DOHH2 (cell line): ENCODE data around the gene SPOP.
"Not testable (repeated sequence)": the region's sequence is repeated elsewhere in the genome, so short reads cannot be mapped to it uniquely, and the experiment has no call there.

Experiments used
- H3F3A ChIP-seq: fragments of 200-600 bp; sonication (generic), shearing (Covaris generic); 2 replicates; pipeline ENCODE4 v1.6.0; 2016; ENCODE audit warnings: antibody characterized with exemption, mild to moderate bottlenecking; ENCODE audit not compliant: control insufficient read depth, insufficient read depth
- H3K27ac ChIP-seq: fragments of 200-600 bp; sonication (generic); 2 replicates; pipeline ENCODE4 v1.5.1; 2014; ENCODE audit warnings: low read depth, mild to moderate bottlenecking, low read length, moderate library complexity
- H3K27me3 ChIP-seq: fragments of 200-600 bp; sonication (generic); 2 replicates; pipeline ENCODE4 v1.6.1; 2014; ENCODE audit warnings: mild to moderate bottlenecking, low read length, mixed read lengths; ENCODE audit not compliant: control insufficient read depth
- H3K36me3 ChIP-seq: fragments of 200-600 bp; sonication (generic); 2 replicates; pipeline ENCODE4 v1.6.1; 2014; ENCODE audit warnings: mild to moderate bottlenecking, low read length, moderate library complexity, mixed read lengths; ENCODE audit not compliant: control insufficient read depth
- H3K4me1 ChIP-seq: fragments of 200-600 bp; sonication (generic); 2 replicates; pipeline ENCODE4 v1.6.1; 2014; ENCODE audit warnings: mild to moderate bottlenecking, low read length, mixed read lengths; ENCODE audit not compliant: control insufficient read depth
- H3K4me2 ChIP-seq: fragments of 200-600 bp; sonication (generic); 2 replicates; pipeline ENCODE4 v1.6.0; 2014; ENCODE audit warnings: mild to moderate bottlenecking, low read length, moderate library complexity
- H3K4me3 ChIP-seq: fragments of 200-600 bp; sonication (generic); 2 replicates; pipeline ENCODE4 v1.5.1; 2014; ENCODE audit warnings: mild to moderate bottlenecking, low read length, mixed read lengths
- H3K79me2 ChIP-seq: fragments of 200-600 bp; sonication (generic); 2 replicates; pipeline ENCODE4 v1.6.1; 2014; ENCODE audit warnings: mild to moderate bottlenecking, low read length, mixed read lengths; ENCODE audit not compliant: control insufficient read depth
- H3K9me2 ChIP-seq: fragments of 200-600 bp; sonication (generic); replicated peaks from 2 replicates; pipeline ENCODE4 v1.6.1; 2014; ENCODE audit warnings: mild to moderate bottlenecking, low read length, mixed read lengths; ENCODE audit not compliant: control insufficient read depth
- H3K9me3 ChIP-seq: fragments of 200-600 bp; sonication (generic); 2 replicates; pipeline ENCODE4 v1.6.1; 2014; ENCODE audit warnings: antibody characterized with exemption, low read length, mixed read lengths; ENCODE audit not compliant: control insufficient read depth, insufficient read depth
- H4K20me1 ChIP-seq: fragments of 200-600 bp; sonication (generic); 2 replicates; pipeline ENCODE4 v1.6.0; 2014; ENCODE audit warnings: low read depth, mild to moderate bottlenecking, antibody characterized with exemption, low read length, moderate library complexity; ENCODE audit not compliant: control insufficient read depth, insufficient read depth
- CTCF ChIP-seq: fragments of 200-600 bp; sonication (generic); IDR thresholded peaks from one replicate; pipeline ENCODE4 v1.5.1; 2014; ENCODE audit warnings: antibody characterized with exemption, mild to moderate bottlenecking, low read depth, low read length; ENCODE audit not compliant: poor library complexity, severe bottlenecking
- EZH2phosphoT487 ChIP-seq: fragments of 200-600 bp; sonication (generic); IDR thresholded peaks from 2 replicates; pipeline ENCODE4 v1.6.1; 2017; ENCODE audit warnings: borderline replicate concordance, mild to moderate bottlenecking, antibody characterized with exemption, low read length, moderate library complexity, mixed read lengths

Gene SPOP

GRCh38 chr17:49646391-49647255 lies 31.3 kb downstream of the SPOP start:
- Histone ChIP-seq H3K79me2 (peaks cover 63% of the 10 kb centered on the region), H3K4me1 (no peaks in the 10 kb centered on the region), H3K27me3 (no peaks in the 10 kb centered on the region), H3K9me2 (no peaks in the 10 kb centered on the region), H3K27ac (no peak overlapping the region), H3K9me3 (no peaks in the 10 kb centered on the region), H3K4me2 (no peak overlapping the region), H4K20me1 (no peaks in the 10 kb centered on the region), H3K4me3 (no peak overlapping the region), H3K36me3 (no peaks in the 10 kb centered on the region), H3F3A (no peaks in the 10 kb centered on the region)
- TF ChIP-seq CTCF: no peak
- TF ChIP-seq EZH2phosphoT487: no peak

- H3K4me2 ChIP-seq, H3K27ac ChIP-seq, H3F3A ChIP-seq, H3K9me3 ChIP-seq, H4K20me1 ChIP-seq, H3K4me3 ChIP-seq, H3K27me3 ChIP-seq, H3K36me3 ChIP-seq, H3K4me1 ChIP-seq, H3K9me2 ChIP-seq: not testable (repeated sequence)
- peaks cover 59% of the 10 kb centered on the region for H3K79me2 ChIP-seq
Measured at GRCh38 chr17:49646056-49646390, 31.9 kb downstream of the SPOP start.

- Histone ChIP-seq H3F3A (no peaks in the 10 kb centered on the region), H4K20me1 (no peaks in the 10 kb centered on the region), H3K27me3 (no peaks in the 10 kb centered on the region), H3K4me3 (no peak overlapping the region), H3K79me2 (peaks cover 58% of the 10 kb centered on the region), H3K36me3 (no peaks in the 10 kb centered on the region), H3K9me3 (no peaks in the 10 kb centered on the region), H3K9me2 (no peaks in the 10 kb centered on the region), H3K4me2 (no peak overlapping the region), H3K27ac (no peak overlapping the region), H3K4me1 (no peaks in the 10 kb centered on the region)
- no peak for TF ChIP-seq CTCF
- no peak for TF ChIP-seq EZH2phosphoT487
Measured at GRCh38 chr17:49645654-49646053, 32.2 kb downstream of the SPOP start.

GRCh38 chr17:49640556-49640955 lies 37.3 kb downstream of the SPOP start:
- no peaks in the 10 kb centered on the region; the same call in 1 of the 2 replicates for H3K36me3 ChIP-seq
- no peaks in the 10 kb centered on the region for H3K27me3 ChIP-seq
- TF ChIP-seq EZH2phosphoT487 (no peak), CTCF (no peak)
- no peak overlapping the region for H3K4me3 ChIP-seq
- no peaks in the 10 kb centered on the region for H3K4me1 ChIP-seq
- peaks cover 6% of the 10 kb centered on the region; the same call in 1 of the 2 replicates for H4K20me1 ChIP-seq
- H3K4me2 ChIP-seq: no peak overlapping the region
- H3K9me3 ChIP-seq: no peaks in the 10 kb centered on the region
- H3K79me2 ChIP-seq: peaks cover 63% of the 10 kb centered on the region
- no peak overlapping the region for H3K27ac ChIP-seq
- H3F3A ChIP-seq: no peaks in the 10 kb centered on the region
- no peaks in the 10 kb centered on the region for H3K9me2 ChIP-seq
